Stimulated activated CD8-positive, alpha-beta memory T cell treated with anti-CD3 and anti-CD28 coated beads, Interleukin-15, amount 100 ng/mL, for 4 hours (primary cell): ENCODE data around the gene ERCC3.
"Not testable (repeated sequence)": the region's sequence is repeated elsewhere in the genome, so short reads cannot be mapped to it uniquely, and the experiment has no call there.

ENCODE experiments used
- DNase-seq, 2 donors: peaks; one replicate each; pipeline ENCODE4 v3.0.0-alpha.2; 2020; ENCODE audit warnings: low read depth in 2 of 2

ERCC3 gene

DNA sequence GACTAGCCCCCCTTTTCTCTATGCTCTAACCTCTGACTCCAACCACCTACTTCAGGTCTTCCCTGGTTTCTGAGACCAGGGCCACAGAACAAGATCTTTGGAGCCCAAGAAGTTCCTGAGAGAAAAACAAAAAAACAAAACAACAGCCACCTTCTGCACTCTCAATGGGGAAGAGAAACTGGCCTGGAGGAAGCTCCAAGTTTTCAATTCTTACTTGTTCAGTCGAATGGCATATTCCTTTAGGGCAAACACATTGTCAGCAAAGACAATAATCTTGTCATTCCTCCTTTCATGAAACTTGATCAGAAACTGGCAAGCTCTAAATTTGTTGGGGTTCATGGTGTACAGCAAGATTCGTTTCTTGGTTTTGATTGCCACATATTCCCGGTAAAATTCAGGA, 15.0 kb downstream of the ERCC3 start:
- DNase-seq, result no peak

DNA sequence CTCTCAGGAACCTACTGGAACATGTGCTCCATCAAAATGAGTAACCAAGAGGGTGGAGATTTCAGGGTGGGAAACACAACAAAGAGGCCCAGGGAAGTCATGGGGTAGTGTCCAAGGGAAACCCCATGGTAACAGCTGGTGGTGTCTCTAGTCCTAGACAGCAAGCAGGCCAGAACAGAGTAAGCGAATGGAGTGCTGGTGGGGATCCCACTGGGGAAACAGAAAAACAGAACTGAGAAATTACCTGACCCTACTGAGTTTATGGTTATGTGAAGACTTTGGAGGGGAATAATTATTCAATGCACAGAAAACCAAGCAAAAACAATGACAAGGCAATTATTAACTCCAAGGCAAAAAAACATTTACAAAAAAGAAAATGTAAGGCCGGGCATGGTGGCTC, 16.9 kb downstream of the ERCC3 start:
- DNase-seq, result no peak

DNA sequence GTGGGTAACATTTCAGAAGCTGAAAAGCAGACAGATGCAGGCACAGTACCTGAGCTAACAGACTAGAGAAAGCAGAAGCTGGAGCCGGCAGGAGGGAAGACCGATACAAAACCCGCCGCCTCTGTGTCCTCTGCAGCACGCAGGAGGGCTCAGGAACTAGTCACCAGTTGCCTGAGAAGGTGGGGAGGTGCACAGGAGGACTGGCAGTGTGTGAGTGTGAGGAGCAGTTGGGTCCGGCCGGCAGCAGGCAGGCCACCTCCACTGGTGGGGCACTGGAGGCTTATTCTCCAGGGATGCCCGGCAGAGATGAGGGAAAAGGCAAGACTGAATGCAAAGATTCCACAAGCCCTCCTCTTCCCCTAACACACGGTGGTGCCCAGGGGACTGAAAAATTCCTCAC, 18.2 kb downstream of the ERCC3 start:
- no peak for DNase-seq

DNA sequence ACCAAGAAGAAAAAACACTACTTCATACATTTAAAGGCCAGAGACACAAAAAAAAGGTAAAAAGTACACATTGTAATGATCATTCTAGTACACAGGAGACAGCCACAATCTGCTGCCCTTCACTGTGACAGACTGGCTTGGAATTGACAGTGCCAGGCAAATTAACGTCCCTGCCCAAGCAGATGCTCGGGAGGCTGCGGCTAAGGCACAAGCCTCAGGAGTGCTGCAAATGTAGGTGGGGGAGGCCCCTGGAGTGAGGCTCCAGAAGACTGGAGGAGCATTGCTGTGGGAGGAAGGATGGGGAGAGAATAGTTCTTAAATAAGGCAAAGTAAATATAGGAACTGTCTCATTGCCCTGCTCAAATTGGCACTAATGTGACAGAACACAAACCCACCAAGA, 18.6 kb downstream of the ERCC3 start:
- no peak for DNase-seq

DNA sequence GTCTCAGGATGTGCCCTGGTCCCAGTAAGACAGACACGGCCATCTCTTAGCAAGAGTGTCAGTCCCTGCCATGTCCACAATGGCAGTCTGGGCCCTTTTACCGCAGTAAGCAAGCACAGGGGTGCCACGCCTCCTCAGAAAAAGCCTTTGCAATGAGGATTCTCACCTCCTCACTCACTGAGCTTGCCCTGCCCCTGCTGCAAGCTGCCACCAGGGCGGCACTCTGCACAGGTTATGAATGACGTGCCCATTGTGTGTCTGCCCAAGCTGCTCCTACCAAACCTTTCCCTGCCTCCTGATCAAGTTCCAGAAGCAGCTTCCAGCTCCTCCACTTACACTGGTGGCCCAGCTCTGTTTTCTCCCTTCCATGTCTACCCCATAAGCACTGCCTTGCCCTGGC, 23.3 kb downstream of the ERCC3 start:
- no peak for DNase-seq

DNA sequence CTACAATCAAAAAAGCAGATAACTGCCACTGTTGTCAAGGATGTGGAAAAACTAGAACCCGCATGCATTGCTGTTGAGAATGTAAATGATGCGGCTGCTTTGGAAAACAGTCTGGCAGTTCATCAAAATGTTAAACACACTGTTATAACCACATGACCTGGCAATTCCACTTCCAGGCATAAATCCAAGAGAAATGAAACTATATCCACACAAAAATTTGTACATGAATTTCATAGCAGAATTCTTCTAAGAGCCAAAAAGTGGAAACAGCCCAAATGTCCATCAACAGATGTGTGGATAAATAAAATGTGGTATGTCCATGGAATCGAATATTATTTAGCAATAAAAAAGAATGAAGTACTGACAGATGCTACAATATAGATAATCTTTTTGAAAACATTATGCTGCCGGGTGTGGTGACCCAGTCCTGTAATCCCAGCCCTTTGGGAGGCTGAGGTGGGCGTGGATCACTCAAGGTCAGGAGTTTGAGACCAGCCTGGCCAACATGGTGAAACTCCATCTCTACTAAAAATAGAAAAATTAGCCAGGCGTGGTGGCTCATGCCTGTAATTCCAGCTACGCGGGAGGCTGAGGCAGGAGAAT, 32.0 kb downstream of the ERCC3 start:
- no peak for DNase-seq

DNA sequence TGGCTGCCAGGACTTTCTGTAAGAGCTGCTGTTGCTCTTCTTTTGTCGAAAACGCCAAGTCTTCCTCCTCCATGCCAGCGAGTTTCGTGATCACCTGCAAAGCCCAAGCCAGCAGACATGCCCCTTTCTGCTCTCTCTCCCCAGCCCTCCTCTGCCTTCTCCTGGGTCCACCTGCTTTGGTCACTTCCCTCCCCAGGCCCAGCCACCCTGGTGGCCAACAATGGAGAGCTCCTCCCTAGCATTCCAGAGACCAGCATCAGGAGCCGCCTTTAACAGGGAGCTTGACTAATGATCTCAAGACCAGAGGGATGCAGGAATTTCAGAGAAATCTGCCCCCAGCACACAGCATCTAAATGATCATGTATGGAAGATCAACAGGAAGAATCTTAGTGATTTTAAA, 34.6 kb downstream of the ERCC3 start:
- no peak for DNase-seq

DNA sequence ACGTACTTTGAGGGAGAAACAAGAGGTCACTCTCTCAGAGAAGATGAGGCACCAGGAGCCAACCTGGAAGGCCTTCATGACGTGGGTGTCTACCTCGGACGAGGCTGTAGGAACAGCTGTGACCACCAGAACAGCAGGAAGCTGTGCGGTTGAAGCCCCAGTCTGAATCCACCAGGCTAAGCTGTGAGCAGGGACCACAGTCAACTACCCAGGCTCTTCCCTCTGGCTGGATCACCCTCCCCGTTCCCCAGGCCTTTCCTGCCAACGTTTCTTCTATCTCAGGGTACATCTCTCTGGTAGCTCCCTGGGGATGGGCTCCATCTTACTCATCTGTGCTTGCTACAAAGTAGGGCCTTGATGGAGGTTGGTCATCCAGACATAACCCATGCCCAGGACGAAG, 37.1 kb downstream of the ERCC3 start:
- no peak for DNase-seq

DNA sequence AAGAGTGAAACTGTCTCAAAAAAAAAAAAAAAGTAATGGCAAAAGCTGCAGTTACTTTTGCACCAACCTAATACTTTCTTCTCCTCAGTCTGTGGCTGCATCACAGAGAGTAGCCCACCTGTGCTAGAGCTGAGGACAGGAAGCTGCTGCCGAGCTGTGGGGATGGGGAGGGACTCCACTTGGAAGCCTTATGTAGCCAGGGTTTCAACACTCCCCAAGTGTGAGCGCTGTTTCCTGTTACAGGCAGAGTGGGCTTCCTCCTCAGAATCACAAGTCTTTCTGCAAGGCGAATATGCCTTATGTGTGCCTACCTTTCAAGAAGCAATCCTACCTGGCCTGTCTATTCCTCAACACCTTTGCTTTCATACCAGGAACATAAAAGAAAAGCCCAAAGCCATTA, 37.6 kb downstream of the ERCC3 start:
- no peak for DNase-seq

- DNase-seq, result no peak
Observed at GRCh38 chr2:127255721-127256120, 38.2 kb downstream of the ERCC3 start.

DNA sequence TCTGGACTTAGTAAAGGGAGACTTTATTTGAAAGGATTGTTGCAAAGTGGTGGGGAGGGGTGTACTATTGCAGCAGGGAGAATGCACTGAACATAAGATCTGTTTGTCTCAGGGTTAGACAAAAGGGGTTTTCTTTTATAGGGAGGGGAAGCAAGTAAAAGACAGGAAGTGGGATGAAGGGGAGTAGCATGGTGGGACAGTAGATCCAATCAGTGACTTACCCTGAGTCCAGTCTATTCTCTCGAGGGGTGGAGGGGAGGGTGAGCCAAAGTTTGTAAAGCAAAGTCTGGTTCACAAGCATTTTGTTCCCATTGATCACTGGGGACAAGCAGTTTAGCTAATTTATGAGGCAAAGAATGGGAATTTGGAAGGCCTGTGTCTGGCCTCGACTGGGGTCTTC, 38.8 kb downstream of the ERCC3 start:
- no peak for DNase-seq

DNA sequence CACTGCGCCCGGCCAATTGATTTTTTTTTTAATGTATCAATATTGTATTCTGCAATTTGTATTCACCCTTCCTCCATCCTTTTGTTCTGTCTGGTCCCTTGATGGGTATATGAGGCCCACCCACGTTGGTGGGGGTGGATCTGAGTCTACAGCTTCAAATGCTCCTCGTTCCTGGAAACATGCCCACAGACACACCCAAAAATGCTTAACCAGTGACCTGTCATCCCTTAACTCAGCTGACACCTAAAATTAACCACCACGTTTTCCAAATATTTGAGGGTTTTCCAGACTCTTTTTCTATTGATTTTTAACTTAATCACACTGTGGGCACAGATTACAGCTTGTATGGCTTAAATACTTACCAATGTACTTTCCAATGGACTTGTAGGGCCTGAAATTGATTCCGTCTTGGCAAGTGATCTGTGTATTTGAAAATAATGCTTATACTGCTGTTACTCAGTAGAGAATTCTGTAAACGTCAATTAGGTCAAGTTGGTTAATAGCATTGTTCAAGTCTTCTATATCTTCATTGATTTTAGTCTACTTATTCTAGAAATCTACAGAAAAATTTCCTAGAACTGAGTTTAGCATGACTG, 39.5 kb downstream of the ERCC3 start:
- DNase-seq, result no peak

- DNase-seq, result not testable (repeated sequence)
Observed at GRCh38 chr2:127241184-127241583, 52.8 kb downstream of the ERCC3 start.

DNA sequence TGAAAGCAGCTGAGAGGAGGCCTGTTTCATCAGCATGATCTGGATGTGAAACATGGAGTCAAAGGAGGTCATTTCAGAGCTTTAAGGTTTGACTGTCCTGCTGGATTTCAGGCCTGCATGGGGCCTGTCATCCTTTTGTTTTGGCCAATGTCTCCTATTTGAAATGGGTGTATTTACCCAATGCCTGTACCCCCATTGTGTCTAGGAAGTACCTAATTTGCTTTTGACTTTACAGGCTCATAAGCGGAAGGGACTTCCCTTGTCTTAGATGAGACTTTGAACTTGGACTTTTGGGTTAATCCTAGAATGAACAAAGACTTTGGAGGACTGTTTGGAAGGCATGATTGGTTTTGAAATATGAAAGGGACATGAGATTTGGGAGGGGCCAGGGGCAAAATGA, 54.5 kb downstream of the ERCC3 start:
- DNase-seq, result no peak

DNA sequence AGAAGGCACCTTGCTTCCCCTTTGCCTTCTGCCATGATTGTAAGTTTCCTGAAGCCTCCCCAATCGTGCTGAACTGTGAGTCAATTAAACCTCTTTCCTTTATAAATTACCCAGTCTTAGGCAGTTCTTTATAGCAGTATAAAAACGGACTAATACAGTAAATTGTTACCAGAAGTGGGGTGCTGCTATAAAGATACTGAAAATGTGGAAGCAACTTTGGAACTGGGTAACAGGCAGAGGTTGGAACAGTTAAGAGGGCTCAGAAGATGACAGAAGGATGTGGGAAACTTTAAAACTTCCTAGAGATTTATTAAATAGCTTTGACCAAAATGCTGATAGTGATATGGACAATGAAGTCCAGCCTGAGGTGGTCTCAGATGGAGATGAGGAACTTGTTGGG, 56.2 kb downstream of the ERCC3 start:
- DNase-seq, result not testable (repeated sequence)

- DNase-seq, result no peak
Observed at GRCh38 chr2:127235082-127235702, 58.8 kb downstream of the ERCC3 start.

GRCh38 chr2:127233710-127234109, 60.2 kb downstream of the ERCC3 start:
- no peak for DNase-seq

DNA sequence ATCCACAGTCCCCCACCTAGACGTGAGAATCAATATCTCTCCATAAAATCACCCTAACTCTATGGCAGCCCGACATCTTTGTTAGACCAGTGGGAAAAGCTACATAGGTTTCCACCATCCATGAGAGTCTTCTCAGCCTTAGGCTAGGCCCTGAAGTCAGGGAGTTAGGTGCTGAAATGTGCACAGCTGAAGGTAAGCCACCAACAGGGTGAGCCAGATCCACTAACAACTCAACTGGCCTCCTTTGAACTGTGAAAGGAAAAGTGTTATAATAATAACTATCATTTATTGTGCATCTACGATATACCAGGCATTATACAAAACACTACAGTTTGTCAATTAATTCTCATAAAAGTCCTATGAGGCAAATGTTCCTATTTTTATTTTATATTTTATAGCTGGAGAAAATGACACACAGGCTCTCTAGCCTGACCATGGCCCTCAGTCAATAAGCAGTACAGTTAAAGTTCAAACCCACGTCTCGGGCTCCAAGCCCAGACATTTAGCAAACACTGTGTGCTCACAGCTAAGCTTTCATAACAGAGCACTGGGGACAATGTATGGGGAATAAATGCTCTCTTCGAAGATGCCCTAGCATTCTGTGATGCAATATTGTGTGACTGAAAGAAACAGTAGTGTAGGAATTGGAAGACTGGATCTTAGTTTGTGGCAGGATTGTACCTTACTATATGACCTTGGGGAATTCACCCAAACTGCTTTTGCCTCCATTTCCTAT, 62.6 kb downstream of the ERCC3 start:
- no peak for DNase-seq

GRCh38 chr2:127229555-127229954, 64.4 kb downstream of the ERCC3 start:
- no peak for DNase-seq

- DNase-seq, result no peak
Observed at GRCh38 chr2:127228102-127228501, 65.8 kb downstream of the ERCC3 start.

DNA sequence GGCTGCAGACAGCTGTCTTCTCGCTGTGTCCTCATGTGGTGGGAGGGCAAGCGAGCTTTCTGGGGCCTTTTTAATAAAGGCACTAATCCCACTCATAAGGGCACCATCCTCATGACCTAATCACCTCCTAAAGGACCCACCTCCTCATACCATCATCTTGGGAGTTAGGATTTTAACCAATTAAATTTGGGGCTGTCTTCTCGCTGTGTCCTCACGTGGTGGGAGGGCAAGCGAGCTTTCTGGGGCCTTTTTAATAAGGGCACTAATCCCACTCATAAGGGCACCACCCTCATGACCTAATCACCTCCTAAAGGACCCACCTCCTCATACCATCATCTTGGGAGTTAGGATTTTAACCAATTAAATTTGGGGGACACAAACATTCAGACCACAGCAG, 66.7 kb downstream of the ERCC3 start:
- DNase-seq, result not testable (repeated sequence)

- no peak for DNase-seq
Observed at GRCh38 chr2:127226520-127227263, 67.3 kb downstream of the ERCC3 start.
